Activated B cell treated with CpG ODN at 0.5 μM for 24 hours (primary cell): Measurements from ENCODE around the gene MCC. TPM values are rescaled to one million over a fixed set of nuclear protein-coding genes. Genes with fewer than 3 reads are reported as not detected.

ENCODE experiments used
- ATAC-seq: fragments of 200-7000 bp; cut with Tn5 transposase; one replicate; pipeline ENCODE4 v1.10.0; 2021; ENCODE audit warnings: low read depth, mild to moderate bottlenecking, moderate library complexity
- CTCF ChIA-PET: fragments of 350-600 bp; sonication (Branson Sonifier 250); formaldehyde crosslinking; loops from one replicate; lab custom pipeline; 2021; ENCODE audit warnings: antibody characterized with exemption; lab: Charles Lee
- POLR2A ChIA-PET: fragments of 350-600 bp; sonication (Branson Sonifier 250); formaldehyde crosslinking; loops from one replicate; lab custom pipeline; 2021; ENCODE audit warnings: antibody characterized with exemption; lab: Charles Lee
- DNase-seq: peaks from one replicate; pipeline ENCODE4 v3.0.0; 2022
- H3K27ac Mint-ChIP-seq: one replicate; pipeline ENCODE4 v1.8.0; 2020; ENCODE audit warnings: mixed read lengths
- H3K27me3 Mint-ChIP-seq: one replicate; pipeline ENCODE4 v1.8.0; 2021; ENCODE audit warnings: mixed read lengths
- H3K36me3 Mint-ChIP-seq: one replicate; pipeline ENCODE4 v1.8.0; 2021; ENCODE audit warnings: low read depth, mixed read lengths
- H3K4me1 Mint-ChIP-seq: one replicate; pipeline ENCODE4 v1.8.0; 2021; ENCODE audit warnings: mixed read lengths
- H3K4me3 Mint-ChIP-seq: one replicate; pipeline ENCODE4 v1.8.0; 2020; ENCODE audit warnings: mild to moderate bottlenecking, mixed read lengths
- H3K9me3 Mint-ChIP-seq: one replicate; pipeline ENCODE4 v1.8.0; 2020; ENCODE audit warnings: mixed read lengths
- CTCF ChIP-seq: fragments of 200-600 bp; IDR thresholded peaks from one replicate; pipeline ENCODE4 v1.8.0; 2022; ENCODE audit warnings: antibody characterized with exemption, mild to moderate bottlenecking
- intact Hi-C: fragments of 100-400 bp; cut with micrococcal nuclease; formaldehyde crosslinking; loops from one replicate; pipeline ENCODE4 v1.15.1; 2024
- total RNA-seq: library from RNA; stranded (reverse); gene quantifications from 2 replicates; pipeline ENCODE4 v1.2.3, GENCODE V29; 2022

Gene MCC
- total RNA-seq, 1 donor from 2014 or later = 0.22 TPM

GRCh38 chr5:113164021-113164420 lies 324.2 kb downstream of the MCC start:
- Mint-ChIP-seq H3K4me3 (no peak overlapping the region), H3K36me3 (no peaks in the 10 kb centered on the region), H3K27me3 (peaks cover 12% of the 10 kb centered on the region), H3K27ac (no peak overlapping the region), H3K4me1 (no peaks in the 10 kb centered on the region), H3K9me3 (no peaks in the 10 kb centered on the region)
- intact Hi-C loops = no loop called here
- ATAC-seq (no peak), DNase-seq (no peak)
- ChIA-PET POLR2A (no interaction called here), CTCF (no interaction called here)
- no peak for TF ChIP-seq CTCF

DNA sequence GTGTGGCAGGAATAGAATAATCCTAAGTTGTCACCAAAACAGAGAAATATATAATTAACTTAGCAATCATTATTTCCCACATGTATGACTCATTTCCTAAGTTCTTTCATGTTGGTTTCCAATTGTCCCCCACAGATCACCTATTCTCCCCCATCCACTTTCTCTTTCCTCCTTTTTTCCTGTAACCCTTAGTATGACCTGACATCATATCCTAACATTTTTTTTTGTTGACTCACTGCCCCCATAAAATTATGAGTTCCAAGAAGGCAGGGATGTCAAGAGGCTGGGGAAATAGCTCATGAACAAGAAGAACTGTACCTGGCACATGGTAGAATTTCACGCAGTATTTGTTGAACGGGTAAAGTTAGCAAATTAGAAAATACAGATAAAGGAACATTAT lies 324.9 kb downstream of the MCC start:
- DNase-seq (no peak), ATAC-seq (no peak)
- no peak for TF ChIP-seq CTCF
- ChIA-PET CTCF (no interaction called here), POLR2A (no interaction called here)
- H3K27ac Mint-ChIP-seq = no peak overlapping the region
- H3K4me1 Mint-ChIP-seq = no peaks in the 10 kb centered on the region
- no peaks in the 10 kb centered on the region for H3K36me3 Mint-ChIP-seq
- intact Hi-C loops = no loop called here
- H3K4me3 Mint-ChIP-seq = no peak overlapping the region
- no peaks in the 10 kb centered on the region for H3K9me3 Mint-ChIP-seq
- peaks cover 17% of the 10 kb centered on the region for H3K27me3 Mint-ChIP-seq

GRCh38 chr5:113162770-113163169 lies 325.5 kb downstream of the MCC start:
- Mint-ChIP-seq H3K4me3 (no peak overlapping the region), H3K36me3 (no peaks in the 10 kb centered on the region), H3K4me1 (no peaks in the 10 kb centered on the region), H3K27ac (no peak overlapping the region), H3K9me3 (no peaks in the 10 kb centered on the region), H3K27me3 (peaks cover 16% of the 10 kb centered on the region)
- intact Hi-C loops = no loop called here
- no peak for ATAC-seq
- no peak for DNase-seq
- ChIA-PET CTCF (no interaction called here), POLR2A (no interaction called here)
- no peak for TF ChIP-seq CTCF

GRCh38 chr5:113162208-113162607 lies 326.0 kb downstream of the MCC start:
- ATAC-seq (no peak), DNase-seq (no peak)

GRCh38 chr5:113161806-113162205 lies 326.4 kb downstream of the MCC start:
- H3K27me3 Mint-ChIP-seq = peaks cover 13% of the 10 kb centered on the region
- intact Hi-C loops = no loop called here
- no peak for TF ChIP-seq CTCF
- H3K36me3 Mint-ChIP-seq = no peaks in the 10 kb centered on the region
- H3K27ac Mint-ChIP-seq = no peak overlapping the region
- ATAC-seq = no peak
- H3K4me1 Mint-ChIP-seq = no peaks in the 10 kb centered on the region
- no peaks in the 10 kb centered on the region for H3K9me3 Mint-ChIP-seq
- POLR2A ChIA-PET = no interaction called here
- H3K4me3 Mint-ChIP-seq = no peak overlapping the region
- CTCF ChIA-PET = no interaction called here
- DNase-seq = no peak

More at GRCh38 chr5:113162208-113162607, 326.0 kb downstream of the MCC start:
- no peaks in the 10 kb centered on the region for H3K4me1 Mint-ChIP-seq
- CTCF ChIA-PET = no interaction called here
- H3K36me3 Mint-ChIP-seq = no peaks in the 10 kb centered on the region
- no peak for TF ChIP-seq CTCF
- no peaks in the 10 kb centered on the region for H3K9me3 Mint-ChIP-seq
- H3K27me3 Mint-ChIP-seq = peaks cover 13% of the 10 kb centered on the region
- no peak overlapping the region for H3K27ac Mint-ChIP-seq
- intact Hi-C loops = no loop called here
- POLR2A ChIA-PET = no interaction called here
- H3K4me3 Mint-ChIP-seq = no peak overlapping the region
